ENCODE data around the gene HMCN1.

DNA sequence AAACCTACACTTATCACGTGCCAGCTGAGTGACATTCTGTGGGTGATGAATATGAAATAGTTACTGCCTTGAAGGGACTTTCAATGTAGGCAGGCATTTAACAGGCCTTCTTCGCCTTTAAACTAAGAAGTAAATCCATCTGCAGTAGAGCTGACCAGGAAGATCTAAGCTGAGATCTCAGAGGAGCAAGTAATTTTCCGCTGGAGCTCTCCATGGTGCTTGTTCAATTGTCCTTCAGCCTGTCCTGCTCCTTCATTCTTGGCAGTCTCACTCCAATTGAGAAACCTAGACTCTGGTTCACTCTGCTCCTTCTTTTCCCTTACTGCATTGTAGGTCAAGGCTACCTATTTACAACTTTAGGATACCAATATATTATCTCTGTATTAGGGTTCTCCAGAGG, 183.5 kb downstream of the HMCN1 start:
- TF ChIP-seq, protein P1, sequence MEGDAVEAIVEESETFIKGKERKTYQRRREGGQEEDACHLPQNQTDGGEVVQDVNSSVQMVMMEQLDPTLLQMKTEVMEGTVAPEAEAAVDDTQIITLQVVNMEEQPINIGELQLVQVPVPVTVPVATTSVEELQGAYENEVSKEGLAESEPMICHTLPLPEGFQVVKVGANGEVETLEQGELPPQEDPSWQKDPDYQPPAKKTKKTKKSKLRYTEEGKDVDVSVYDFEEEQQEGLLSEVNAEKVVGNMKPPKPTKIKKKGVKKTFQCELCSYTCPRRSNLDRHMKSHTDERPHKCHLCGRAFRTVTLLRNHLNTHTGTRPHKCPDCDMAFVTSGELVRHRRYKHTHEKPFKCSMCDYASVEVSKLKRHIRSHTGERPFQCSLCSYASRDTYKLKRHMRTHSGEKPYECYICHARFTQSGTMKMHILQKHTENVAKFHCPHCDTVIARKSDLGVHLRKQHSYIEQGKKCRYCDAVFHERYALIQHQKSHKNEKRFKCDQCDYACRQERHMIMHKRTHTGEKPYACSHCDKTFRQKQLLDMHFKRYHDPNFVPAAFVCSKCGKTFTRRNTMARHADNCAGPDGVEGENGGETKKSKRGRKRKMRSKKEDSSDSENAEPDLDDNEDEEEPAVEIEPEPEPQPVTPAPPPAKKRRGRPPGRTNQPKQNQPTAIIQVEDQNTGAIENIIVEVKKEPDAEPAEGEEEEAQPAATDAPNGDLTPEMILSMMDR (IDR thresholded peaks at IDR 0.05): no peak
- no peak for TF ChIP-seq POLR2A (IDR thresholded peaks at IDR 0.05)

Data from lower leg skin (tissue), 3 donors.